GM12873 (cell line): ENCODE measurements around the gene TNNT3.

ENCODE experiments used
- CTCF ChIP-seq: IDR thresholded peaks from 2 replicates; pipeline ENCODE4 v1.5.1; 2012; ENCODE audit warnings: low read depth, mild to moderate bottlenecking, moderate library complexity, low read length, control low read depth; ENCODE audit not compliant: insufficient read depth; ENCODE audit errors: missing control alignments

The TNNT3 gene

GRCh38 chr11:1921574-1922141, 2.2 kb downstream of the TNNT3 start:
- no peak for TF ChIP-seq CTCF

- TF ChIP-seq CTCF = no peak
Observed at GRCh38 chr11:1922481-1923081, 3.1 kb downstream of the TNNT3 start.

- no peak for TF ChIP-seq CTCF
Observed at GRCh38 chr11:1923201-1923956, 3.9 kb downstream of the TNNT3 start.

GRCh38 chr11:1924181-1924580, 4.7 kb downstream of the TNNT3 start:
- no peak for TF ChIP-seq CTCF

- TF ChIP-seq CTCF = no peak
Observed at GRCh38 chr11:1924646-1925372, 5.3 kb downstream of the TNNT3 start.

GRCh38 chr11:1925373-1926155, 6.1 kb downstream of the TNNT3 start:
- TF ChIP-seq CTCF = no peak
